Measurements from ENCODE around the gene RPL36AL.
"Not testable (repeated sequence)": the region's sequence is repeated elsewhere in the genome, so short reads cannot be mapped to it uniquely, and the experiment has no call there.

Gene RPL36AL

GRCh38 chr14:49620182-49621113 is at the start of gene RPL36AL, which contains the start of gene MGAT2:
TSS of gene RPL36AL (minus strand) at chr14:49620626. CDS start at chr14:49619104, 1,522 bp downstream.
TSS of gene MGAT2 (plus strand) at chr14:49620799. CDS start at chr14:49621269, 470 bp downstream.
- DNase-seq = peak; percentile 94

- no peak for DNase-seq
These were observed 39.4 kb upstream of the RPL36AL start for GRCh38 chr14:49659526-49660455.

DNA sequence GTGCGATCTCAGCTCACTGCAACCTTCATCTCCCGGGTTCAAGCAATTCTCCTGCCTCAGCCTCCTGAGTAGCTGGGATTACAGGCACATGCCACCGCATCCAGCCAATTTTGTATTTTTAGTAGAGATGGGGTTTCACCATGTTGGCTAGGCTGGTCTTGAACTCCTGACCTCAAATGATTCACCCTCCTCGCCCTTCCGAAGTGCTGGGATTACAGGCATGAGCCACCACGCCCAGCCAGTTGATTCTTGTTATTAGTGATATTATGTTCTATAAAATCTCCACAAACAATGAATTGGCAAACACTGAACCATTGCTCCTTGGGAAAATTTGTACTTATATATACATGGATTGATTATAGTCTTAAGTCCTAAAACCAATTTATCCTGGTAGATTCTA is 37.1 kb upstream of the RPL36AL start:
- DNase-seq = not testable (repeated sequence)

- no peak for DNase-seq
These were observed 34.1 kb upstream of the RPL36AL start for GRCh38 chr14:49654511-49654910.

GRCh38 chr14:49653508-49653907 is 33.1 kb upstream of the RPL36AL start:
- DNase-seq = no peak

- no peak for DNase-seq
These were observed 21.7 kb upstream of the RPL36AL start for GRCh38 chr14:49642163-49642562.

DNA sequence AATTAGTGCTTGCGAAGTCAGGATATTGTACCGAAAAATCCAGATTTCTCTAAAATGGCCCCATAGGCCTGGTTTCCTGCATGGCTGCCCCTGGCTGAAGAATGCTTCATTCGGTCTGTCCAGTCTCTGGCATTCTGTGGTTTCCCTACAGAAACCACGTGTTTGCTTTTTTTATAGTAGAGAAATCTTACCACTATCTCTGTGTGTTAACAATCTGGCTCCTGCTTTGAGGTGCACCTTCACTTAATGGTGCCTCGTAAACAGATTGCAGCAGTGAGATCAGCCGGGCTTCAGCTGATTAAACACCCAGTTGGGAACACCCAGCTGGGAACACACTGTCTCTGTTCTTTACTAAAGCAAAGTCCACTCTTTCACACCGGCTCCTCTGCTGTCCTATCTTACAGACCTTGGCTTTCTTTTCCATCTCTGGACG is 21.3 kb upstream of the RPL36AL start:
- no peak for DNase-seq

GRCh38 chr14:49640540-49641417 is 20.4 kb upstream of the RPL36AL start:
- DNase-seq = no peak

GRCh38 chr14:49637534-49638078 is 17.2 kb upstream of the RPL36AL start:
- DNase-seq = no peak

GRCh38 chr14:49636866-49637265 is 16.4 kb upstream of the RPL36AL start:
- DNase-seq = no peak

GRCh38 chr14:49634547-49635334 is 14.3 kb upstream of the RPL36AL start, which contains the start of gene DNAAF2:
TSS of gene DNAAF2 (minus strand) at chr14:49635244. CDS start at chr14:49635149, 95 bp downstream.
- DNase-seq = peak; percentile 56

DNA sequence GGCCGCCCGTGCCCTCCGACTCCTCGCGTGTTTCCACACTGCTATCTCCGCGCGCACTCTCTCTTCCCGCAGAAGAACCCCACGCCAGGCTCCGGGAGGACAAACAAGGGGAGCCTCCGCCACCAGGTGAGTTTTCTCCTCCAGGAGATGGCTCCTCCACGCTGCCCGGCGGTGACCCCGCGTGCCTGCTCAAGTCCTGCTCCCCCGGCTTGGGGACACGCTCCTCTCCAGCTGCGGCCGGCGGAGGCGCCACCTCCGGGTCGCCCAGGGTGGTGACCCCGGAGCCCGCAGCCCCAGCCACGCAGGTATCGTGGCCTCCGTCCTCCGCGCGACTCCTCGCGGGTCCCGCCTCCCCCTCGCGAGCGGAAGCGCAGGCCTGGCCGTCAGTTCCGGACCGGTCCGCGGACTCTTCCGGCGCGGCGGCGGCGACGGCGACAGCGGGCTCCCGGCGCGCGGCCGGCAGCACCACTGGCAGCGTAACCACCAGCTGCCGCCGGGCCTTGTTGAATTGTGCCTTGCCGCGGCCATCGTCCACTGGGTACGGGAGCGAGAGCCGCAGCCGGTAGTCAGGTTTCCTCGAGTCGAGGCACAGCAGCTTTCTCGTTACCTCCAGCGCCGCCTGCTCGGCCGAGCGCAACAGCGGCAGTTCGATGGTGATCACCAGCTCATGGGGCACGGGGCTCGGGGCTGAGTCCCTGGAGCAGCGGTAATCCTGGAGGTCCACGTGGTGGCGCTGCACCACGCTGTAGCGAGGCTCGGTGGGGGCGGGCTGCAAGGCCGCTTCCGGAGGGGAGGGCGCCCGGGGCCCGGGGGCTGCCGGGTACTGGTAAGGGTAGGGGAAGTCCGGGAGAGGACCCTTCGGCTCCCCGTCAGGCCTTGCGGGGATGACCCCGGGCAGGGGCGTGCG is 13.5 kb upstream of the RPL36AL start:
- DNase-seq = peak; percentile 78

DNA sequence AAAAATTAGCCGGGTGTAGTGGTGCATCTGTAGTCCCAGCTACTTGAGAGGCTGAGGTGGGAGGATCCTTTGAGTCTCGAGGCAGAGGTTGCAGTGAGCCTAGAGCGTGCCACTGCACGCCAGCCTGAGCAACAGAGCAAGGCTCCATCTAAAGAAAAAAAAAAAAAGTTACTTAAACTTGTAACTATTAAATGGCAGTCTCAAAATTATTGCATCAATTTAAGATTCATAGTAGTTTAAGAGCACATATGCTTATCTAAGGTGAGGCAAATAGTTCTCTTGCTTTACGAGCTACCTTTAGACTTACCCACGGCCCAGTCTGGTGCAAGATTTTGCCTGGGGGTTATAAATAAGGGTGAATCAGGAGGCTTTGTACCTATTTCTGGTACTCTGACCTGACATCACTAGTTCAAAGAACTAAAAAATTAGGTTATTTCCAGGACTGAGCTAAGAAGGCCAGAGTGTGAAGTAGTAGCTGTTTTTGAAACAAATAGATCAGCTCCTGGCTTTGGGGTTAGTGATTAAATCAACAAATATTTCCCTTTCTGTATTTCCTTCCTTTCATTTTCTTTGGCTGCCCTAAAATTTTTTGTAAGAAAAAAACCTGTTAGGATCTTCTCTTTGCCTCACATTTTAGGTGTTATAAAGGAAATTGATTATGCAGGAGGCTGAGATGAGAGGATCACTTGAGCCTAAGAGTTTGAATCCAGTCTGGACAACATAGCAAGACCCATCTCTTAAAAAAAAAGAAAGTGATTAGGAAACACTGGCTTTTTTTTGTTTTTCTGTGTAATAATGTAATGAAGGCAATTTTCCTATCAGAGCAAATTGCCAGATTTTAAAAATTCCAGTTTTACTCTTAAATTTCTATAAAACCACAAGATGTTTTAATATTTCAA is 3.8 kb upstream of the RPL36AL start:
- DNase-seq = no peak

- no peak for DNase-seq
These were observed 3.0 kb upstream of the RPL36AL start for GRCh38 chr14:49623387-49623786.

GRCh38 chr14:49622022-49622607 is 1.7 kb upstream of the RPL36AL start:
- DNase-seq = no peak

GRCh38 chr14:49621114-49621881 is 872 bp upstream of the RPL36AL start:
- peak; percentile 15 for DNase-seq

GRCh38 chr14:49619730-49620129 is 696 bp downstream of the RPL36AL start:
- no peak for DNase-seq

DNA sequence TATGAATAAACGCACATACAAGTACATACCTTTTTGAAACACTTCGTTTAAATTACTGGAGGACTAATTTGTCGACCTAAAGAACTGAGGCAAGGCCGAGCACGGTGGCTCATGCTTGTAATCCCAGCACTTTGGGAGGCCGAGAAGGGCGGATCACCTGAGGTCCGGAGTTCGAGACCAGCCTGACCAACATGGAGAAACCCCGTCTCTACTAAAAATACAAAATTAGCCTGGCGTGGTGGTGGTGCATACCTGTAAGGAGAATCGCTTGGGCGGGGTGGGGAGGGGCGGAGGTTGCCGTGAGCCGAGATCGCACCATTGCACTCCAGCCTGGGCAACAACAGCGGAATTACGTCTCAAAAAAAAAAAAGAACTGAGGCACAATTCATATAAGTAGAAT is 1.2 kb downstream of the RPL36AL start:
- not testable (repeated sequence) for DNase-seq
